Stomach (tissue), 4 donors: Measurements from ENCODE around the gene PSMD9.

Experiments used
- CTCF ChIP-seq, 7 experiments: fragments of 450-650 bp in 4 of 7; fragments of 200-600 bp in 3 of 7; sonication (generic) in 3 of 7; IDR thresholded peaks; one replicate each; pipeline ENCODE4 v1.5.1; 2016 to 2019; ENCODE audit warnings: antibody characterized with exemption in 7 of 7, control low read depth in 2 of 7, mild to moderate bottlenecking in 1 of 7
- EP300 ChIP-seq: sonication (generic); formaldehyde crosslinking; IDR thresholded peaks from one replicate; pipeline ENCODE4 v1.6.1; 2017; ENCODE audit warnings: antibody characterized with exemption

DNA sequence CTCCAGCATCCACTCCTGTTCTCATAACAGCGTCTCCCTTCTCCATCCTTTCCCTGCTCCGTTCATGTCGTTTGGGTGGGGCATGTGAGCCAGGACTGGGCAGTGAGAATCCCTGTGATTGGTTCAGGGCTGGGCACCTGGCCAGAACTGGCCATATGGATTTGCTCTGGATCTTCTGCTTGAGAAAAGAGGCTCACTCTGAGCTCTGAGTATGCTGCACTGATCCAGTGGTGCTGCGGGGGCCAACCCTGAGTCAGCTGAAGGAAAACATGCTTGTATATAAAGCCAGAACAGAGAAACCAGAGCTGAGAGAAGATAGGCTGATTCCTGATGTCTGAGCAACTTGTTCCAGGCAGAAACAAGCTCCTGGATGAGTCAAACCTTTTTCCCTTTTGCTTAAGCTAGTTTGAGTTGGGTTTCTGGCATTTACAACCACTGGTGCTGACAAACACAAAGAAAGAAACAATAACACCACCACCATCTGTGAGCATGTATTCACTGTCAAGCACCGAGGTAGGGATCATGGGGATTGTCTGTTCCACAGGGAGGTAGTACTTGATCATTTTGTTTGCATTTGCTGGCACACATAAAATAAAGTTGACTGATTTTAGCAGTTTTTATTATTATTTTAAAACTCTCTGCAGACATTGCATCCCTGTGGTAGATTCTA, 15.9 kb upstream of the PSMD9 start:
- no peak for TF ChIP-seq CTCF (IDR thresholded peaks at IDR 0.05)
- TF ChIP-seq EP300 = no peak
